Measurements from ENCODE around the gene TMEM18.
"Not testable (repeated sequence)": the region's sequence is repeated elsewhere in the genome, so short reads cannot be mapped to it uniquely, and the experiment has no call there.

Gene TMEM18

GRCh38 chr2:689877-690510 lies 12.8 kb upstream of the TMEM18 start:
- DNase-seq (ENCODE audit: low read depth in 1 of 2, low spot score in 1 of 2): no peak
- in situ Hi-C loops (cut with HindIII; ENCODE audit: low pct_unique_long_range_greater_than_20kb, low sequenced_read_pairs): no loop called here

GRCh38 chr2:689237-689636 lies 12.0 kb upstream of the TMEM18 start:
- in situ Hi-C loops (cut with HindIII; ENCODE audit: low pct_unique_long_range_greater_than_20kb, low sequenced_read_pairs): no loop called here
- DNase-seq (ENCODE audit: low read depth in 1 of 2, low spot score in 1 of 2): no peak
- TF ChIP-seq JUND (IDR thresholded peaks at IDR 0.05; ENCODE audit: low read depth): no peak

More at GRCh38 chr2:689877-690510, 12.8 kb upstream of the TMEM18 start:
- no peak for TF ChIP-seq JUND (IDR thresholded peaks at IDR 0.05; ENCODE audit: low read depth)

GRCh38 chr2:688504-689076 lies 11.4 kb upstream of the TMEM18 start:
- DNase-seq (ENCODE audit: low read depth in 1 of 2, low spot score in 1 of 2): no peak
- in situ Hi-C loops (cut with HindIII; ENCODE audit: low pct_unique_long_range_greater_than_20kb, low sequenced_read_pairs): no loop called here
- no peak for TF ChIP-seq JUND (IDR thresholded peaks at IDR 0.05; ENCODE audit: low read depth)

GRCh38 chr2:685421-685820 lies 8.2 kb upstream of the TMEM18 start:
- in situ Hi-C loops (cut with HindIII; ENCODE audit: low pct_unique_long_range_greater_than_20kb, low sequenced_read_pairs): no loop called here
- DNase-seq (ENCODE audit: low read depth in 1 of 2, low spot score in 1 of 2): no peak
- TF ChIP-seq JUND (IDR thresholded peaks at IDR 0.05; ENCODE audit: low read depth): no peak

- DNase-seq (ENCODE audit: low read depth in 1 of 2, low spot score in 1 of 2); in situ Hi-C loops (cut with HindIII; ENCODE audit: low pct_unique_long_range_greater_than_20kb, low sequenced_read_pairs): not testable (repeated sequence)
Measured at GRCh38 chr2:684913-685312, 7.7 kb upstream of the TMEM18 start.

- in situ Hi-C loops (cut with HindIII; ENCODE audit: low pct_unique_long_range_greater_than_20kb, low sequenced_read_pairs): no loop called here
- no peak for DNase-seq (ENCODE audit: low read depth in 1 of 2, low spot score in 1 of 2)
- TF ChIP-seq JUND (IDR thresholded peaks at IDR 0.05; ENCODE audit: low read depth): no peak
Measured at GRCh38 chr2:682226-682625, 5.0 kb upstream of the TMEM18 start.

GRCh38 chr2:681312-681711 lies 4.1 kb upstream of the TMEM18 start:
- in situ Hi-C loops (cut with HindIII; ENCODE audit: low pct_unique_long_range_greater_than_20kb, low sequenced_read_pairs): no loop called here
- TF ChIP-seq JUND (IDR thresholded peaks at IDR 0.05; ENCODE audit: low read depth): no peak
- no peak for DNase-seq (ENCODE audit: low read depth in 1 of 2, low spot score in 1 of 2)

- in situ Hi-C loops (cut with HindIII; ENCODE audit: low pct_unique_long_range_greater_than_20kb, low sequenced_read_pairs): no loop called here
Measured at GRCh38 chr2:680496-680895, 3.3 kb upstream of the TMEM18 start.

GRCh38 chr2:678964-679363 lies 1.8 kb upstream of the TMEM18 start:
- no peak for TF ChIP-seq JUND (IDR thresholded peaks at IDR 0.05; ENCODE audit: low read depth)
- in situ Hi-C loops (cut with HindIII; ENCODE audit: low pct_unique_long_range_greater_than_20kb, low sequenced_read_pairs): no loop called here
- no peak for DNase-seq (ENCODE audit: low read depth in 1 of 2, low spot score in 1 of 2)

More at GRCh38 chr2:680496-680895, 3.3 kb upstream of the TMEM18 start:
- no peak for DNase-seq (ENCODE audit: low read depth in 1 of 2, low spot score in 1 of 2)
- no peak for TF ChIP-seq JUND (IDR thresholded peaks at IDR 0.05; ENCODE audit: low read depth)

GRCh38 chr2:677959-678550 lies 849 bp upstream of the TMEM18 start:
- no peak for DNase-seq (ENCODE audit: low read depth in 1 of 2, low spot score in 1 of 2)
- no peak for TF ChIP-seq JUND (IDR thresholded peaks at IDR 0.05; ENCODE audit: low read depth)
- in situ Hi-C loops (cut with HindIII; ENCODE audit: low pct_unique_long_range_greater_than_20kb, low sequenced_read_pairs): no loop called here

- DNase-seq (ENCODE audit: low read depth in 1 of 2, low spot score in 1 of 2): peak; percentile 83 to 97
- in situ Hi-C loops (cut with HindIII; ENCODE audit: low pct_unique_long_range_greater_than_20kb, low sequenced_read_pairs): no loop called here
- TF ChIP-seq JUND (IDR thresholded peaks at IDR 0.05; ENCODE audit: low read depth): no peak
Measured at GRCh38 chr2:676647-677055, 555 bp downstream of the TMEM18 start.

- DNase-seq (ENCODE audit: low read depth in 1 of 2, low spot score in 1 of 2): peak in 1 of 2 experiments; percentile 40
- TF ChIP-seq JUND (IDR thresholded peaks at IDR 0.05; ENCODE audit: low read depth): no peak
- in situ Hi-C loops (cut with HindIII; ENCODE audit: low pct_unique_long_range_greater_than_20kb, low sequenced_read_pairs): no loop called here
Measured at GRCh38 chr2:675982-676646, 1.1 kb downstream of the TMEM18 start.

GRCh38 chr2:675460-675859 lies 1.7 kb downstream of the TMEM18 start:
- DNase-seq (ENCODE audit: low read depth in 1 of 2, low spot score in 1 of 2): no peak
- no peak for TF ChIP-seq JUND (IDR thresholded peaks at IDR 0.05; ENCODE audit: low read depth)
- in situ Hi-C loops (cut with HindIII; ENCODE audit: low pct_unique_long_range_greater_than_20kb, low sequenced_read_pairs): no loop called here
